ENCODE measurements around the gene ISYNA1. TPM values are rescaled to one million over a fixed set of nuclear protein-coding genes. Genes with fewer than 3 reads are reported as not detected.

The ISYNA1 gene
- 10 to 100 TPM; 19.3 to 20.0 TPM for total RNA-seq

DNA sequence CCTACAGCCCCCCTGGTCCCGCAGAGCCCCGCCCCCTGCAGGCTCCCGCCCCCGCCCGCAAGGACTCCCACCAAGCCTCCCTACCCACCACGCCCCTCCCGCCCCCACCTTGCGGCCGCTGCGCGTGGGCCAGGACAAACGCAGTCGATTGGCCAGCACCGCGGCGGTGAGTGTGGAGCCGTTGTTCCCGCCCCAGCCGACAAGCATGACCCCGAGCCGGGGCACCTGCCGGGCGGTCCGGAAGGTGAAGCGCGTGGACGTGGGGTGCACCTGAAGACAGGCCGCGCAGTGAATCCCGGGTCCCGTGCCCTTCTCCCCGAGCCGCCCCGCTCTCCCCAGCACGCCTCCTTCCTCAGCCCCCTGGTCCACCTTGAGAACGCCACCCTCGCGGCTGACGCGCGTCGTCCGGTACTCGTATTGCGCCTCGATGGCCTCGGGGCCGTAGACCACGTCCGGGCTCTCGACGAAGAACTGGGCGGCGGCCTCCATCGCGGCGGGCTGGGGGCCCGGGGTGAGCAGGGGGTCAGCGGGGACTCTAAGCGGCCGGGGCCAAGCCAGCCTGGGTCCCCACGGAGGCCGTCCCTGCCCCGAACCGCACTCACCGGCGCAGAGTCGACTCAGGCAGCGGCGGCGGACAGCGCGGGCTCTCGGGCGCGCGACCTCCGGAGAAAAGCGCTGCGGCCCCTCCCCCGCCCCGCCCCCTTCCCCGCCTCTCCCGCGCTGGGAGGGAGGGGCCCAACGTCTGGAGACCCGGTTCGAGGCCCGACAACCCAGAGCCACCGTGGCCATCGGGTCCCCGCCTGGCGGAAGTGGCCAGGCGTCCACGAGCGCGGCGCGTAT lies at the start of gene ISYNA1:
Gene ISYNA1, minus strand, starts transcription at position 643 of the 840 bp plus-strand sequence. Its CDS starts 154 bp downstream, at position 489.
- peaks cover 18% of the 10 kb centered on the region for H3K4me1 Mint-ChIP-seq (ENCODE audit: low read depth)
- H3K36me3 Mint-ChIP-seq: peaks cover 12% of the 10 kb centered on the region
- H3K27me3 Mint-ChIP-seq: no peaks in the 10 kb centered on the region
- intact Hi-C loops (cut with micrococcal nuclease): no loop called here
- H3K9me3 Mint-ChIP-seq: peaks cover 3% of the 10 kb centered on the region
- H3K4me3 Mint-ChIP-seq: peak within 1 kb of the TSS; percentile 65
- ChIA-PET CTCF (interaction anchor here (0.7 to 1.0 kb wide), 2 partner anchors 13 to 71 kb away, joined by 3 read pairs; no protein-coding TSS in a partner anchor), POLR2A (no interaction called here)
- peak; percentile 65 for DNase-seq
- no peak within 1 kb of the TSS for H3K27ac Mint-ChIP-seq

DNA sequence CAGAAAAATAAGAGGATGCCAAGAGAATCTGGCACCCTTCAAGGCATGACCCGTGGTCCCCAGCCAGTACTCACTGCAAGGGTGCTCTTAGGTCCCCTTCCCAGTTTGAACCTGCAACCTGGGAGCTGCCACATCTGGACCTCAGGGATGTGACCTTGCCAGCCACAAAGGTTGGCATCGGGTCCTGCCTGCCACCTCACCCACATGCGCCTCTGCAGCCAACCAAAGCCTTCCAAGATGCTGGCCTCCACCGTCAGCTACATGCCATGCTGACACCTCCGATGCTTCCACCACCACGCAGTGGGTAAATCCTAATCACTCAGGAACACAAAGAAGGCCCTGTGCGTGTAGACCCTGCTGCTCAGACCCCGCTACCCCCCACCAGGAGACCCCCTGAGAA lies 48.8 kb upstream of the ISYNA1 start:
- Mint-ChIP-seq H3K9me3 (no peaks in the 10 kb centered on the region), H3K4me3 (no peak overlapping the region), H3K36me3 (no peaks in the 10 kb centered on the region), H3K4me1 (ENCODE audit: low read depth) (peaks cover 69% of the 10 kb centered on the region), H3K27me3 (no peaks in the 10 kb centered on the region), H3K27ac (peak overlapping the region; percentile 40)
- ChIA-PET POLR2A (interaction anchor here (0.6 to 0.8 kb wide), 2 partner anchors 33 to 35 kb away, joined by 3 read pairs; partner anchors contain the start of gene ELL), CTCF (interaction anchor here (0.7 to 2.9 kb wide), 4 partner anchors 11 to 34 kb away, joined by 3 to 13 read pairs (median 4); no protein-coding TSS in a partner anchor)
- DNase-seq: no peak
- intact Hi-C loops (cut with micrococcal nuclease): no loop called here

DNA sequence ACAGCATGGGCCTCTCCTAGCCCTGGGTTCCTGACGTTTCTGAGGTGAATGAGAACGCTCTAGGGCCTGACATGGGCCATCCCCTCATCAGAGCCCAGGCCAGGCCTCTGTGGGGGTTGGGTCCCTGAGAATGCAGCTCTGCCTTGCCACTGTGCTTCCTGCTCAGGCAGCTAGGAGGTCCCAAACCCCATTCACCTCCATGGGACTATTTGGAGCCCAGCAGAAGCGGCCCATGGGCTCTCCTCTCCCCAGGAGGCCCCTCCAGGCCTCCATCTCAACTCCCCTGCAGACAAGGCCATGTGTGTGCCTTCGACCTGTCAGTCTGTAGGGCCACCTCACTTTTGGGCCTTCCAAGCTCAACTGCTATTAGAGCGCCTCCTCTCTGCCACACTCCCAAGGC lies 47.1 kb upstream of the ISYNA1 start:
- intact Hi-C loops (cut with micrococcal nuclease): no loop called here
- POLR2A ChIA-PET: interaction anchor here (1.5 kb wide), 1 partner anchor 11 kb away, joined by 6 read pairs; no protein-coding TSS in a partner anchor
- CTCF ChIA-PET: interaction anchor here (1.1 to 2.9 kb wide), 5 partner anchors 9 to 35 kb away, joined by 3 to 13 read pairs (median 7); no protein-coding TSS in a partner anchor
- Mint-ChIP-seq H3K36me3 (no peaks in the 10 kb centered on the region), H3K27ac (peak overlapping the region; percentile 64), H3K4me1 (ENCODE audit: low read depth) (peaks cover 82% of the 10 kb centered on the region), H3K9me3 (no peaks in the 10 kb centered on the region), H3K4me3 (no peak overlapping the region), H3K27me3 (no peaks in the 10 kb centered on the region)
- no peak for DNase-seq

DNA sequence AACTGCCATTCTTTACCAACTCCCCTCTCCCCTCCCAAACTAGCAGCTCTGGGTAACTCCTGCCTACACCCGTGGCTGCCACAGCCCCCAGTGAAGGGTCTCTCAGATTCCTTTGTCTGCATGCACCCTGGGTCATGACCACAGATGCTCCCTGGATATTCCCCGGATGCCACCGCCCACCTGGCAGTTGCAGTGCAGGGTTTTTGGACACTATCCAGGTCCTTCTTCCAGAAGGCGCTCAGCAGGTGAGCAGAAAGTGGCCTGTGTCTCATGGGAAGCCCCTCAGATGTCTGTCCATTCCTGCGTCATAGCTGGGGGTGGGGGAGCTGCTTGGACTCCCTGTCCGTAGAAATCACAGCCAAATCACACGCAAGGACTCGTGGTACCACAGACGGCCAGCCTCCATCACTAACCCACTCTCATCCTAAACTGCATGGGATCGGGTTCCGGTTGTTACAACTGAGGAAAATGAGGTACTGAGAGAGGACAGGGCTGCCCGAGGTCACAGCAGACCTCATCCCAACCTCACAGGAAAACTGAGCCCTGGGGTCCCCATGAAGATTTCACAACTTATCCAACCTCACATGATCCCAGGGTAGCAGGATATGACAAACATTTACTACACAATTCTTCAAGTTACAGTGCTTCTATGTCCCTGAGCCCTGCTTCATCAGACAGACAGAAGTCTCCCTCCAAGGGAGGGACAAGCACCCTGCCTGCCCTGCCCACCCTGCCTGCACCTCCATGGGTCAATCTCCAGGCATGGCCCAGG lies 45.4 kb upstream of the ISYNA1 start:
- ChIA-PET POLR2A (interaction anchor here (1.0 kb wide), 1 partner anchor 75 kb away, joined by 3 read pairs; no protein-coding TSS in a partner anchor), CTCF (interaction anchor here (0.8 to 2.1 kb wide), 6 partner anchors 12 to 364 kb away, joined by 3 to 12 read pairs (median 6); no protein-coding TSS in a partner anchor)
- no peak for DNase-seq
- no peaks in the 10 kb centered on the region for H3K27me3 Mint-ChIP-seq
- H3K27ac Mint-ChIP-seq: peak overlapping the region; percentile 64
- intact Hi-C loops (cut with micrococcal nuclease): no loop called here
- H3K9me3 Mint-ChIP-seq: no peaks in the 10 kb centered on the region
- no peaks in the 10 kb centered on the region for H3K36me3 Mint-ChIP-seq
- no peak overlapping the region for H3K4me3 Mint-ChIP-seq
- peaks cover 90% of the 10 kb centered on the region for H3K4me1 Mint-ChIP-seq (ENCODE audit: low read depth)

DNA sequence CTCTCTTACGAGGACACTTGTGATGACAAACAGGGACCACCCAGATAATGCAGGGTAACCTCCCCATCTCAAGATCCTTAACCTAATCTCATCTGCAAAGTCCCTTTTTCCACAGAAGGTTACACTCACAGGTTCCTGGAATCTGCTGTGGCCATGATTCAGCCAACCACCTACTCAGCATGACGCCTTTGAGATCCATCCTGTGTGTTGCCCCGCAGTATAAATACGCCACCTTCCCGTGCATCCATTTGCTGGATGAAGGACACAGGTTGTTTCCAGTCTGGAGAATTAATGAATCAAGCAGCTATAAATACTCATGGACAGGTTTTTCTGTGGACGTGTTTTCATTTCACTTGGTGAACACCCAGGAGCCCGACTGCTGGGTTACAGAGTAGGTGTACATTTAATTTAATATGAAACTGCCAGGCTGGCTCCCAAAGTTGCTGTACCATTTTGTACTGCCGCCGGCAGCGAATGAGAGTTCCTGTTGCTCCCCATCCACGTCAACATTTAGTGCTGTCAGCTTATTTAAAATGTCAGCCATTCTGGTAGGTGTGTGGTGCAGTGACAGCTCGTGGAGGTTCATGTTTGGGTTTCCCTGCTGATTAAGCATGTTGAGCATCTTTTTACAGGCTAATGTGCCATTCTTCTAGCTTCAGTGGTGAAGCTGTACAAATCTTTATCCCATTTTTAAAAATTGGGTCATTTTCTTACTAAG lies 43.7 kb upstream of the ISYNA1 start:
- POLR2A ChIA-PET: interaction anchor here (1.2 to 1.7 kb wide), 4 partner anchors 9 to 40 kb away, joined by 3 to 7 read pairs (median 5); partner anchors contain the start of gene ELL
- Mint-ChIP-seq H3K27me3 (no peaks in the 10 kb centered on the region), H3K4me3 (peak overlapping the region; percentile 38), H3K36me3 (no peaks in the 10 kb centered on the region), H3K27ac (peak overlapping the region; percentile 88), H3K4me1 (ENCODE audit: low read depth) (peaks cover 90% of the 10 kb centered on the region), H3K9me3 (no peaks in the 10 kb centered on the region)
- CTCF ChIA-PET: interaction anchor here (0.7 to 2.7 kb wide), 13 partner anchors 11 to 107 kb away, joined by 3 to 12 read pairs (median 5); partner anchors contain the start of gene REX1BD
- peak; percentile 74 for DNase-seq
- intact Hi-C loops (cut with micrococcal nuclease): no loop called here

DNA sequence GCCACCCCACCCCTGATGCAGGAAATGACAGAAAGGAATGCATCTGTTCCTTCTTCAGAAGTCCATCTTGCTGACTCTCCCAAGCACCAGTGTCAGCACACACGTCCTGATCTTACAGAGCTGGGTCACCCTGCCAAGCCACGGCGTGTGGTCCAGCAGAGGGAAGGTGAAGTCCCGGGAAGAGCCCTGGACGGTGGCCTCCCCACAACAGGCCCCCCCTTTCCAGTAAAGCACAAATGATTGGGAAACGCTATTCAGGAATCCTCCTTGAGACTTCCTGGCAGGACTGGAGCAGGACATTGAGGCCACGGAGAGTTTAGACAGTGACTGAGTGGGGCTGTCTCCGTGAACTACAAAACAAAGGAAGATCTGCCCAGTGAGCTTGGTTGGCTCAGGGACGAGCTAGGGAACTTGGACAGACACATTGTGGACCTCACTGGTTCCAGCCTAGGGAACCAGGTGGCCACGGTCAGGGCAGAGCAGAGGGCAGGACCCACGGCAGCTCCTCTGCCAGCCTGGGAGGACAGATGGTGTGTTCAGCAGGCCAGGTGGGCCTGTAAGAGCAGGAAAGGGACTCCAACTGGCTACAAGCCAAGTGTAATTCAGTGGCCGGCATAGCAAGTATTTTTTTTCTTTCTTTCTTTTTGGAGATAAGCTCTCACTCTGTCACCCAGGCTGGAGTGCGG lies 42.2 kb upstream of the ISYNA1 start:
- peaks cover 91% of the 10 kb centered on the region for H3K4me1 Mint-ChIP-seq (ENCODE audit: low read depth)
- POLR2A ChIA-PET: interaction anchor here (1.7 kb wide), 1 partner anchor 40 kb away, joined by 7 read pairs; no protein-coding TSS in a partner anchor
- intact Hi-C loops (cut with micrococcal nuclease): no loop called here
- peak overlapping the region; percentile 96 for H3K27ac Mint-ChIP-seq
- CTCF ChIA-PET: interaction anchor here (1.0 to 2.7 kb wide), 6 partner anchors 10 to 109 kb away, joined by 3 to 8 read pairs (median 4); partner anchors contain the start of genes REX1BD and UBA52
- no peak overlapping the region for H3K4me3 Mint-ChIP-seq
- DNase-seq: no peak
- H3K36me3 Mint-ChIP-seq: no peaks in the 10 kb centered on the region
- H3K27me3 Mint-ChIP-seq: no peaks in the 10 kb centered on the region
- no peaks in the 10 kb centered on the region for H3K9me3 Mint-ChIP-seq

DNA sequence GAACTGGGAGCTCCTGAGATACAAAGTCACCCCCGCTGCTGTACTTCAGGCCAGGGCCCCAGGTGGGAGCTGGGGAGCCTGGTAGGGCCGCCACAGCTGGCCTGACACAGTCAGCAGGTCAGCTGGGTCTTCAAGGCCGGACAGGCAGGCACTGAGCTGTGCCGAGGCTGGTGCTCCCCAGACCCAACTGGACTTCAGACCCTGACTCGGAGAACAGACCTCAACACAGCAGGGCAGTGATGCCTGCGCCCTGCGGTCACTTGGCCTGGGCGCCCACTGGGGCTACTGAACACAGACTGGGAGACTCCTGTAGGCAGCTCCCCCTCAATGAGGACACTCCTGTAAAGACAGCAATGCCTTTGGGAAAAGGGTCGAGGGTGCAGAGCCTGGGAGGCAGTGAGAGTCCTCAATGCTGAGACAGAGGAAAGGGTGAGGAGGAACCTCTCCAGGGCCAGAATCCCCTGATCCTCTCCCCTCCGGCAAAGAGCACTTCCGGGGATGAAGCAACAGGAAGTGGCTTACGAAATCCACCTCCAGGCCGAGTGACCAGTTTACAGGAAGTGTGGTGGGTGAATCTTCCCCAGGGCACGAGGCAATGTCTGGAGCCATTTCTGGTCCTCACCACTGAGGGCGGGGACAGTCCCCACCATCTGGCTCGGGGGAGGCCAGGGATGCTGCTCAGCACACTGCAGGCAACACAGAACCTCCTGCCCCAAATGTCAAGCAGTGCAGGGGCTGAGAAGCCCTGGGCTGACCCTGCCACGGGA lies 40.8 kb upstream of the ISYNA1 start:
- Mint-ChIP-seq H3K4me3 (peak overlapping the region; percentile 54), H3K4me1 (ENCODE audit: low read depth) (peaks cover 93% of the 10 kb centered on the region), H3K27ac (peak overlapping the region; percentile 96), H3K9me3 (no peaks in the 10 kb centered on the region), H3K27me3 (no peaks in the 10 kb centered on the region), H3K36me3 (no peaks in the 10 kb centered on the region)
- POLR2A ChIA-PET: interaction anchor here (1.2 to 1.9 kb wide), 4 partner anchors 18 to 353 kb away, joined by 3 to 7 read pairs (median 4); partner anchors contain the start of gene UPF1
- DNase-seq: peak; percentile 92
- CTCF ChIA-PET: interaction anchor here (0.5 to 2.2 kb wide), 9 partner anchors 10 to 115 kb away, joined by 3 to 10 read pairs (median 5); partner anchors contain the start of genes KXD1 and REX1BD
- intact Hi-C loops (cut with micrococcal nuclease): loop anchor here (1.0 to 10.0 kb wide), 4 partner anchors 18 to 366 kb away; partner anchors contain the start of gene ELL

DNA sequence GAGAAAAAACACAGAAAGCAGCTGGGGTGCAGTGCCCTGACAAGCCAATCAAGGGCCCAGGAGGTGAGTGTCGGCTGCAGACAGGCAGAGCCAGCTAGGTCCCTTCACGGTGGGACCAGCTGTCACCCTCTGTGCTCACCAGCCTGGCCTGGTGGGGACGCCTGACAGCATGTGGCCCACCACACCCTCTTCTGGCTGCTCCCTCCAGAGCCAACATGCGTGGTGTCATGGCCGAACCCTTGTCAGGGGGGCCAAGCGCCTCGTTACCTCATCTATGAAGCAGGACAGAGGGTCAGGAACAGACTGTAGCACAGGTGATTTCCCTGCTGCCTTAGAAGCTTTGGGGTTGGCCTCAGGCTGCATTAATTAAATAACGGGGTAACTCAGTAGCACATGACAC lies 40.0 kb upstream of the ISYNA1 start:
- Mint-ChIP-seq H3K4me3 (no peak overlapping the region), H3K9me3 (no peaks in the 10 kb centered on the region), H3K27ac (peak overlapping the region; percentile 96), H3K27me3 (no peaks in the 10 kb centered on the region), H3K4me1 (ENCODE audit: low read depth) (peaks cover 91% of the 10 kb centered on the region), H3K36me3 (no peaks in the 10 kb centered on the region)
- CTCF ChIA-PET: interaction anchor here (0.5 to 2.2 kb wide), 7 partner anchors 9 to 111 kb away, joined by 3 to 10 read pairs (median 5); partner anchors contain the start of genes KXD1 and REX1BD
- POLR2A ChIA-PET: interaction anchor here (1.2 to 1.9 kb wide), 4 partner anchors 19 to 354 kb away, joined by 3 to 7 read pairs (median 4); partner anchors contain the start of gene UPF1
- no peak for DNase-seq
- intact Hi-C loops (cut with micrococcal nuclease): loop anchor here (2.0 to 10.0 kb wide), 3 partner anchors 45 to 367 kb away; partner anchors contain the start of gene ELL

DNA sequence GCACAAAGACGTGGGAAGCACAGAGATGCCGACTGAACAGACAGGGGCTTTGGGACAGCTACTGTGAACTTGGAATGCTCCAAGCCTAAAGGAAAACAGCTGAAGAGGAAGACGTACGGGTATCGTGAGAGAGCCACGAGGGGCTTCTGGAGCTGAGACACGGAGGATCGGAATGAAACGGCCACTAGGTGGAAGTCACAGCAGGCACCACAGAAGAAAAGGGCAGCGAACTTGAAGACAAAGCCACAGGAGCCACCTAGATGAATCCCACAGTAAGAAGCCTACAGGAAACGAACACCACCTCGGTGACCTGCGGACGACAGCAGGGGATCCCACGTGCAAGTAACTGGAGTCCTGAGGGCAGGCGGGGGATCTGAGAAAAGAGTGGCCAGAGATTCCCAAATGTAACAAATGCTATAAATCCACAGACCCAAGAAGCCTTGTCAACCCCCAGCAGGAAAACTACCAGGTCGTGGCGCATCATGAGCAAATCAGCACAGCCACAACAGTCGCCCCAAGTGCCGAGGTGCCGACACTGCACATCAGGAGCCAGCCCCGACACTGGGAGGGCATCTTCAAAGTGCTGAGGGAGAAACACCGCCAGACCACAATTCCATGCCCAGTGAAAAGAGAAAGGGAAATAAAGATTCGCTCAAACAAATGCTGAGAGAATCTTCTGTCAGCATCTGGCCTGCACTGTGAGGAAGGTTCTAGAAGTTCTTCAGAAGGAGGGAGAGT lies 39.3 kb upstream of the ISYNA1 start:
- intact Hi-C loops (cut with micrococcal nuclease): loop anchor here (10.0 kb wide), 1 partner anchor 368 kb away; no protein-coding TSS in a partner anchor
- POLR2A ChIA-PET: interaction anchor here (1.5 kb wide), 1 partner anchor 19 kb away, joined by 7 read pairs; no protein-coding TSS in a partner anchor

More for the DNA sequence above, 39.3 kb upstream of the ISYNA1 start:
- Mint-ChIP-seq H3K27me3 (no peaks in the 10 kb centered on the region), H3K4me3 (no peak overlapping the region), H3K27ac (peak overlapping the region; percentile 96), H3K9me3 (no peaks in the 10 kb centered on the region), H3K4me1 (ENCODE audit: low read depth) (peaks cover 84% of the 10 kb centered on the region), H3K36me3 (no peaks in the 10 kb centered on the region)
- CTCF ChIA-PET: interaction anchor here (1.0 to 2.2 kb wide), 2 partner anchors 19 to 43 kb away, joined by 3 to 8 read pairs; no protein-coding TSS in a partner anchor
- no peak for DNase-seq

All from activated CD4-positive, alpha-beta memory T cell treated with anti-CD3 and anti-CD28 coated beads for 36 hours (primary cell).